Occipital lobe (tissue), 3 donors: ENCODE data around the gene KIFC1. TPM values are rescaled to one million over a fixed set of nuclear protein-coding genes. Genes with fewer than 3 reads are reported as not detected.

Experiments
- DNase-seq: peaks from one replicate; lab custom pipeline; 2025; lab: John Stamatoyannopoulos, UW
- small RNA-seq: library from RNA; depleted of rRNA; stranded (forward); fragments of <200 nt; gene quantifications from one replicate; pipeline ENCODE3, GENCODE V24; 2014
- total RNA-seq: library from RNA; depleted of rRNA; stranded (reverse); fragments of >200 nt; gene quantifications from one replicate; pipeline ENCODE4 v1.2.3, GENCODE V29; 2014

The KIFC1 gene
- total RNA-seq, 1 donor from 2014 or later: 3.6 TPM

DNA sequence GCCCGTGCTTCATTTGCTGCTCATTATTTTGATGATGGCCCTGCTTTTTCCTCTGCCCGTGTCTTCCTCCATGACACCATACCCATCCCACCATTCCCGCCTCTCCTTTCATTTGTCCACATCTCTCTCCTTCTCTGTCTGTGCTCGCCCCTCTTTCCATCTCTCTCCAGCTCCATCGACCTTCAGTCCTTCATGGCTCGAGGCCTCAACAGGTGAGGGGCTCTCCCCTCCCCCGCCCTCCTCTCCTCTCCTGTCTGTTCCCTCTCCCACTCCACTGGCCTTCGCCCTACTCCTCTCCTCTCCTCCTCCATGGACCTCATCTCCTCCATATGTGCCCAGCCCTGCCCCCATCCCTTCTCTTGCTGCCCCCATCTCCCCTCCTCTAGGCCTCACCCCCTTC, 50.7 kb downstream of the KIFC1 start:
- no peak for DNase-seq

GRCh38 chr6:33443025-33443424, 51.4 kb downstream of the KIFC1 start:
- DNase-seq: no peak

DNA sequence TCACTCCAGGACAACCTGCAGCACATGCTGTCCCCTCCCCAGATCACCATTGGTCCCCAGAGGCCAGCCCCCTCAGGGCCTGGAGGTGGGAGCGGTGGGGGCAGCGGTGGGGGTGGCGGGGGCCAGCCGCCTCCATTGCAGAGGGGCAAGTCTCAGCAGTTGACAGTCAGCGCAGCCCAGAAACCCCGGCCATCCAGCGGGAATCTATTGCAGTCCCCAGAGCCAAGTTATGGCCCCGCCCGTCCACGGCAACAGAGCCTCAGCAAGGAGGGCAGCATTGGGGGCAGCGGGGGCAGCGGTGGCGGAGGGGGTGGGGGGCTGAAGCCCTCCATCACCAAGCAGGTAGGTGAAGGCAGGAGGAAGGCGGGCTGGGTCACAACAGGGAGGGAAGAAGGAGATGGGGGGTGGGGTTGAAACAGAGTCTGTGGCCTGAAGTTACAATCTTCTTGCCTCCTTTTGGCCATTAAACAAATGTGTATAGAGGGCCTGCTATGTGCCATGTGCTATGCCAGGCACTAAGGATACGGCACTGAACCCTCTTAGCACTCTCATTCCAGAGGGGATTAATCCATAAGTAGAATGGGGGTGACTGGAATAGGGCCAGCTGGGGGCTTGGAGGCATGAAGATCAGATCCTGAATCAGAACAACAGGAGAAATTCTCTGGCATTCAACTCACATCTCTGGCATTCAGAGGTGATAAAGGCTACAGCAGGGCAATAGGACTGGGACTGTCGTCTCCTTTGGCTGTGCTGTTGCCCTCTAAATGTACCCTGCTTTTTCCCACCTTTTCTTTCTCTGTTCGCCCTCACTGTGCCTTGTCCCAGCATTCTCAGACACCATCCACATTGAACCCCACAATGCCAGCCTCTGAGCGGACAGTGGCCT, 52.2 kb downstream of the KIFC1 start:
- DNase-seq: no peak

DNA sequence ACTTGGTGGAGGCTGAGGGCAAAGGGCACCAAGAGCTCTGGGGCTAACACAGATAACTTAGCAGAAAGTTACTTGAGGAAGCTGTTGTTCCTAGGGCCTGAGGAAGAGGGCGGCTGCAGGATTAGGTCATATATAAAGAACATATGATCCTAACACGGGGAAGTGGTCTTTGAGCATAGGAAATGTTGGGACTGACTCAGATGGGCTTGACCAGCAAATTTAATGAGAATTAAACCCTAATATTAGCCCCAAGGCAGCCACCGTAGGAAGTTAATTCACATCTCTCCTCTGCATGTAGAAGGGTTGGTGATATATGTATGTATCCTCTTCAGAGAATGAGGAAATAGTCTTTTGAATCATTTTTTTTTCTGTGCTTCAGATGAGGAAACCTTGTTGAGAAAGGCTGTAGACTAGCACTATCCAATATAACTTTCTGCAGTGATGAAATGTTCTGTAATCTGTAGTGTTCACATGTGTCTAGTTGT, 53.5 kb downstream of the KIFC1 start:
- no peak for DNase-seq

DNA sequence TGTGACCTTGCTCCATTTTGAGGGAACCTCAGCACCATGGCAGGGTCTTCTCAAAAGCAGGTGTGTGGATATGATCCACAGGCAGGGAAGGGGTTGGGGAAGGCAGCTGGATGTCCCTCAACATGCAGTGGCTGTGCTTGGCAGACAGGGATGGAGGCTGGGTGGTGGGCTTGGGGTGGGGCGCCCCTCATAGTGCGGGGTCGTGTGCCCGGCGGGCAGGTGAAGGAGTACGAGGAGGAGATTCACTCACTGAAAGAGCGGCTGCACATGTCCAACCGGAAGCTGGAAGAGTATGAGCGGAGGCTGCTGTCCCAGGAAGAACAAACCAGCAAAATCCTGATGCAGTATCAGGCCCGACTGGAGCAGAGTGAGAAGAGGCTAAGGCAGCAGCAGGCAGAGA, 54.7 kb downstream of the KIFC1 start:
- DNase-seq: no peak

DNA sequence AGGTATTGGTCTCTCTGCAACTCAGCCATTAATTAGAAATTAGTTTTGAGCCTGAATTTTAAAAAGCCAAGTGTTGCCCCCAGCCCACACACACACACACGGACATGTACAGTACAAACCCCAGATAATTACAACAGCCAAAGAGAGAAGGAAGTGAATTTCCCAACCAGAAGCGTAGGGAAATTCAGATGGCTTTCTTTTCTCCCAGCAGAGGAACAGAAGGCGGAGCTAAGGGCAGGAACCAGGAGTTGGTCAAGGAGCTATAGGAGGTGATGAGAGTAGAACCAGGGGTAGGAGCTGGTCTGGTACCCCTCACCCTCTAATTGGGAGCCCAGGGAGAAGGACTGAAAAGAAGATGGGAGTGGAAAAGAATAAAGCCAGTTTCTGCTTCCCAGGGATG, 58.8 kb downstream of the KIFC1 start:
- no peak for DNase-seq

GRCh38 chr6:33451606-33452005, 60.0 kb downstream of the KIFC1 start:
- DNase-seq: no peak

DNA sequence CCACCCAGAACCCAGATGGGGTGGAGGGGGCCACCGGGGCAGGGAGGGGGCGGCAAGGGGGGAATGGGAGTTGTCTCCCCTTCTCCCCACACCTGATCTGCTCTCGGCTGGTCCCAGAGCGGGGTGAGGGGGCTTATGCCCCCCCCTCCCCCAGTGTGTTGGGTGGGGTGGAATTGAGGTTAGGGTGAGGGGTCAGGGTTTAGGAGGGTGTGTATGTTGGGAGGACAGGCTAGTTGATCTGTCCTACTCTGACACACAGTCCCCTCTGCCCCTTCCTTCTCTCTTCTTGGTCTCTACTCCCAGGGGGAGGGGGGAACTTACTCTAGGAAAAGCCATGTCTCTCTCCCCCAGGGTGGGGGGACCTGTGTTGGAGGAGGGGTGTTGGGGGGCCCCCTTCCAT, 60.9 kb downstream of the KIFC1 start:
- no peak for DNase-seq

- no peak for DNase-seq
Observed at GRCh38 chr6:33453393-33454008, 61.9 kb downstream of the KIFC1 start.

DNA sequence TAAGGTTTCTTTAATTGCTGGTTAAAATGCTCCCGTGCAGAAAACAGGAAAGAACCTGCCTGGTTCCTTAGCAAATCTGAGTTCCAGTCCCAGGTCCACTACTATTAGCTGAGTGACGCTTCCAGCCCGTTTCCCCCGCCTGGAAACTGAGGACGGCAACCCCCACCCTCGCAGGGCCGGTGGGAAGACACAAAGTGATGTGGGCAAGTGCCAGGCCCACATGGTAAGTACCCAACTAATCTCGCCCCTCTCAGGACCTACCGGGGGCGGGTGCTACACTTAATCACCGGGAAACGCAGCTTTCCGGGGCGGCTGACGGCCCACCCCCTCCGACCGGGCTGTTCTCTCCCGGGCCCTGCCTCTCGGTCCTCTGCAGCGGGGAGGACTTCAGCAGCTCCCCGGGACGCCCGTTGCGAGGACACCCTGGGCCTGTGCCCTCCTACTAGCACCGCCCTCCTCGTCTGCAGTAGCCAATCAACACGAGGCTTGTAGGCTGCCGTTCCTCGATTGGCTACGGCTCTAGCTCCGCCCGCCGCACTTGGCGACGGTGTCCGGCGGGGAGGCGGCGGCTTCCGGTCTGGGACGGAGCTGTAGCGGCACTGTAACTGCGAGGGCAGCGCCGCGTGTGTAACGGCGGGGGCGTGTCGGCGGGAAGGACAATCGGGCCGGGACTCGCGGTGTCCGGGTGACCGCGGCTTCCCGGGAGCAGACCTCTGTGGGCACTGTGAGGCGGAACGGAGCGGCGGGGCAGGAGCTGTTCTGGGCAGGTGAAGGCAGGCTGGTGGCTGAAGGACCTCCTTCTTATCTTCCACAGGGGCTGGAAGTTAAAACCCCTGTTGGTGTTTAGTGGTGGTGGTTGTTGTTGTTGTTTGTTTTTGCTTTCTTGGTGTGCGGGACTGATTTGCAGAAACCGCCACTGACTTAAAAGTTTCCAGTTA, 62.7 kb downstream of the KIFC1 start, which contains the start of gene ZBTB9:
TSS of gene ZBTB9 (plus strand) at position 568 of the 938 bp plus-strand sequence. CDS start 525 bp downstream, outside the sequence.
- peak; percentile 95 for DNase-seq

GRCh38 chr6:33455051-33455450, 63.4 kb downstream of the KIFC1 start:
- DNase-seq: no peak

- no peak for DNase-seq
Observed at GRCh38 chr6:33456156-33456555, 64.5 kb downstream of the KIFC1 start.

DNA sequence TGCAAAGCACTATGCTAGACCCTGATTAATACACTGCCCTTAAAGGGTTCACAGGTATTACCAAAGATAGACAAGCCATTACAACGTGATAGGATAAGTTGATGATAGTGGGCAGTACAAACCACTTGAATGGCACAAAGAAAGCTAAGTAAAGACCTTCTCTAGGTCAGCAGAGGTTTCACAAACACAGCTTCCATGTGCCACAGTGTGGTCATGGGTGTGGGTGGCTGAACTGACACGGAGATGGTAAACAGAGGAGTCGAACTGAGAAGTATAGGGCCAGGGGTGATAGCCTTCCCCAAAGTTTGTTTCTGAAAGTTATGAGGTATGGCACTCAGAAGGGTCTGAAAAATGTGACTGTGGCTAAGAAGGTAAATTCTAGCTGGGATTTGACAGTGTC, 67.1 kb downstream of the KIFC1 start:
- DNase-seq: no peak

GRCh38 chr6:33459226-33459625, 67.6 kb downstream of the KIFC1 start:
- no peak for DNase-seq

Small RNAs within 50 kb of the gene (small RNA-seq; reads per million reads assigned to genes)
- gene RPL35AP4 (not detected), gene ZBTB9 (not detected)

Other genes with a start within 250 kb of the KIFC1 start
- 0.94 TPM for gene COL11A2, start 199.4 kb upstream of the KIFC1 start, total RNA-seq
- 22.6 TPM for gene RXRB, start 191.2 kb upstream of the KIFC1 start, total RNA-seq
- gene SLC39A7, start 191.0 kb upstream of the KIFC1 start, total RNA-seq: 34.8 TPM
- gene HSD17B8, start 187.2 kb upstream of the KIFC1 start, total RNA-seq: 4.5 TPM
- 20.6 TPM for gene RING1, start 183.3 kb upstream of the KIFC1 start, total RNA-seq
- 35.1 TPM for gene VPS52, start 119.9 kb upstream of the KIFC1 start, total RNA-seq
- 3,778 TPM for gene RPS18, start 119.7 kb upstream of the KIFC1 start, total RNA-seq
- 12.5 TPM for gene B3GALT4, start 114.7 kb upstream of the KIFC1 start, total RNA-seq
- gene WDR46, start 102.6 kb upstream of the KIFC1 start, total RNA-seq: 42.6 TPM
- 27.0 TPM for gene PFDN6, start 102.2 kb upstream of the KIFC1 start, total RNA-seq
- 13.7 TPM for gene RGL2, start 92.9 kb upstream of the KIFC1 start, total RNA-seq
- 10.5 TPM for gene TAPBP, start 77.7 kb upstream of the KIFC1 start, total RNA-seq
- gene ZBTB22, start 74.1 kb upstream of the KIFC1 start, total RNA-seq: 28.4 TPM
- gene DAXX, start 68.9 kb upstream of the KIFC1 start, total RNA-seq: 30.1 TPM
- 17.9 TPM for gene PHF1, start 19.2 kb downstream of the KIFC1 start, total RNA-seq
- gene CUTA, start 26.3 kb downstream of the KIFC1 start, total RNA-seq: 59.1 TPM
- 21.5 TPM for gene SYNGAP1, start 28.2 kb downstream of the KIFC1 start, total RNA-seq
- 9.2 TPM for gene ZBTB9, start 62.8 kb downstream of the KIFC1 start, total RNA-seq
- 3.7 TPM for gene BAK1, start 188.5 kb downstream of the KIFC1 start, total RNA-seq
- 0.78 TPM for gene ITPR3, start 229.5 kb downstream of the KIFC1 start, total RNA-seq